Right renal cortex interstitium (tissue), 3 donors: ENCODE data around the gene UST. TPM values are rescaled to one million over a fixed set of nuclear protein-coding genes. Genes with fewer than 3 reads are reported as not detected.

Experiments
- DNase-seq, 3 donors: peaks; one replicate each; pipeline ENCODE4 v3.0.0-alpha.2; 2013; ENCODE audit warnings: low read depth in 3 of 3, low spot score in 2 of 3
- polyA plus RNA-seq, 3 donors: library from polyadenylated mRNA; unstranded; fragments of 120-200 nt; gene quantifications; one replicate each; pipeline ENCODE4 v1.2.1, GENCODE V29; 2013; ENCODE audit not compliant: insufficient read length in 3 of 3

UST gene
- polyA plus RNA-seq, 3 donors = 11.0 to 11.7 (median 11.1) TPM

DNA sequence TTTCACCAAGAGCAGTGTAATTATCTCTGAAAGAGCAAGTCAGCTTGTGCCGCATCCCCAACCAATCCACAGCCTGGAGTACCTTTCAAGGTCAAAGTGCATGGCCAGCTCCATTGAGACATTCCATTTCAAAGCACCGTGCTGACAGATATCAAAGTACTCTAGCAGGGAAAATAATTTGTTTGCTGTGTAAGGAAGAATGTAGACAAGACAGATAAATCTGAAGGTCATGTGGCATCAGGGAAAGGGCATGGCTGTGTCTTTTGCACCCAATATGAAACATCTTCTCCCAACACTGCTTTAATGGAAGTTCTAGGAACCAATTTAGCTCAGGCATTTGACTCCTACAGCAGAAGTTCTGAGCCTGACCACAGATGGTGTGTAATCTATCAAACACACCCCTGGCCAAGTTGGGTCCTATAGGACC, 328.0 kb downstream of the UST start:
- DNase-seq = no peak

DNA sequence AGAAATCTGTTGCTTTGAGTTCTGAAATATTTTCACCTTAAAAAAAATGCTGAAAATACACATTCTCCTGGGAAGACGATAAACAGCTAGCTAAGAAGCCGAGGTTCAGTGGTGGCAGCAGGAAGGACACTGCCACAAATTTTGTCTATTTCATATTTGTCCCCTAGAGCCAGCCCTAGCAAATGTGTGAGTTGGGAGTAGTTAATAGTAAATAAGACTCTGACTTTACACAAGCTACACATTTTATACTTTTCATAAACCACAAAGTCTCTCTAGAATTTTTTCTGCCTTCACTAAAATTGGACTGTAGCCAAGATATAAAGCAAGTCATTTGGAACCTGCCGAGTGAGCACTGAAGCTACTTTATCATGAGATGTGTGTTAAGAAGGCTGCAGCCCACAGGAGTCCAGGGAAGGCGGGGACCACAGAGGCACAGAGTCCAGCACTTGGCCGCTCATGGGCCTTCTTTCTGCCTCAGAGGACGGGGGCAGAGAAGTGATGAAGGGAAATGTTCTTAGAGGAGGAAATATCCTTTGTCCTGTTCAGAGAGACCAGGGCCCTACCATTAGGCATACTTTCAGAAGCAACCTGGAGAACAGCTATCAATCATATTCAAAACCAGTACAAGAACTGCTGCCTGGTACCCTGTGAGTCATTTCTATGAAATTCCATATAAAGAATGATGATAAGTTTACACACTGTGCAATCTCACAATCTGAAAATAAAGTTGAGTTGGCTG, 329.0 kb downstream of the UST start:
- no peak for DNase-seq

DNA sequence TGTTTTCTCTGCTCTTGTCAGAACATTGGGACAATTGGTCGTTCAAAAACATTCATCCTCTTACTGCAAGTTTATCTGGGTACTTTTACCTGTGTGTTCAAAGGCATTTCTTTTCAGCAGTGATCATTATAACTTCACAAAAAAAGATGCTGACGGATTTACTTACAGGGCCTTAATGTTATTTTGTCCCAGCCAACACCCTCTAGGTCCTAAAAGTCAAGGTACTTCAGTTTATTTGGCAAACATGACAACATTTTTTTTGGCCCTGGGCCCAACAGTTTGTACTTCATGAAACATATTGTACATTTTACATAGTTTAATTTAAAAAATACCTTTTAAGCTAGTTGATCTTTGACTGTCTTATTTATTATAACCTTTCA, 329.5 kb downstream of the UST start:
- no peak for DNase-seq

DNA sequence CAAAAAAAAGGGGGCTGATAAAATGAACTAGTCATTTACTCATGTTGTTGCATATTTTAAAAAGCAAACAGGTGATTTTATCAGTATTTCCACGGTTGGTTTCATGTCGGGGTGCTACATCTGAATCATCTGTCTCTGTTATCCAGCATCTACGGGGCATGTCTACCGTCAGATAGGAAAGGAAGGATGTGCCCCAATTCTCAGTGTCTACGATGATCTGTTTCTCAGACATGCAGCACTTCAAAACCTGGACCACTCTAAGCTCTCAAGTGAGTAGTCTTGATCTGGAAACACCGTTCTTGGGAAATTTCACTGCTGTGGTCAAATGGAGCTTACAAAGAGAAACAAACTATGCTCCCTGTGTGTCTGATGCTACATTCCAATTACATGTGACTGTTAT, 330.4 kb downstream of the UST start:
- no peak for DNase-seq

DNA sequence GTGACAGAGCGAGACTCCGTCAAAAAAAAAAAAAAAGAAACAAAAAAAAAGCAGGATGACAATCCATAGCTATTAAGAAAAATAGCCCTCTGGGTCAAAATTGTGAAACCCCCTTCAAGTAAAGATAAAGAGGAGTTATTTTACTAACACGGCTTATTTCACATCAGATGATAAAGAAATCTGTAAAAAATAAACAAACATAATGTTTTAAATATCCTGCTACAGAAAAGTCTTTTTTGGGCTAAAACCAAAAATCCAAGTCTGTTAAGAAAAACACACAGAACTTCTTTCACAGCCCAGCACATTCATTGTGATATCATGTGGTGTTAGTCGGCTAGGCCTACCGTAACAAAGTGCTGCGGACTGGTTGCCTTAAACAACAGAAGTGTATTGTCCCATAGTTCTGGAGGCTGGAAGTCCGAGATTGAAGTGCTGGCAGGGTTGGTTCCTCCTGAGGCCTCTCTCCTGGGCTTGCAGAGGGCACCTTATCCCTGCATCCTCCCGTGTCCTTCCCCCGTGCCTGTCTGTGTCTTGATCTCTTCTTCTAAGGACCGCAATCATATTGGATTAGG, 331.5 kb downstream of the UST start:
- DNase-seq = no peak

DNA sequence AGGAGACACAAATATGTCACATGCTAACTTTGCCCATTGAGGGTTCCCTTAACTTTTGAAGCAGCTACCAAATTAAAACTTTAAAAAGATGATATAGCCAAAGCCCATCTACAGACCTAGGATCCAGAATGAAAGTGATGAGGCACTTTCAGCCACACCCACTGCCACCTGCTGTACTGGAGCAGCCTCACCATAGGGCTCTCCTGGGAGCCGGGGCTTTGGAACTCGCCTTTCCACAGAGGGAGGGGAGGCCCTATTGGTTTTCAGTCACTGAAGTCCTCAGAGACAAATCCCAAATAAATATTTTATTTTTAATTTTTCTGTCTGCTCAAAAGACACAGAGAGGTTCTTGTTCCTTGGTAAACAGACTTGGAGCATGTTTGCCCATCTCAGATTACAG, 332.6 kb downstream of the UST start:
- DNase-seq = no peak

DNA sequence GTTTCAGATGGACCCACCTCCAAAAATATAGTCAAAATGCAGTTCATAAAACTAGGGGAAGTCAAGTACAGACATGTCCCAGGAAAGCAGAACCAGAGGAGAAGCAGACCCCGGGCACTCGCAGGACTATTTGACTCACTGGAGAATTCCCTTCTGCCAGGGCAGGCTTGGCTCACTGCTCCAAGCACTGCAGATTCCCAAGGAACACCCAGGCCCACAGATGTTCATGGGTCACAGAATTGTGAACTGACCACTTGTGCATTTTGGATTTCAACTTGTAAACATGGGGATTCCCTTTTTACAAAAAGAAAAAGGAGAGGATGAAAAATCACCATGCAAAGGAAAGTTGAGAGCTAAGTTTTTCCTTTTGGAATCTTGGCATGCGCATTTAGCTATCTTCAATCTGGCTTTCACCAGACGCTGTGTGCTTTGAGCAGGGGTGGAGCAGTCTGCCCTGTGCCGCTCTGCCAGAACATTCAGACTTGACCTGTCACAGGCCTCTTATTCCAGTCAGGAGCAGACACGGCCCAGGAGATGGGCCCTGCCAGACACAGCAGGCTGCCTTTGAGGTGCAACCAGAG, 333.2 kb downstream of the UST start:
- no peak for DNase-seq

DNA sequence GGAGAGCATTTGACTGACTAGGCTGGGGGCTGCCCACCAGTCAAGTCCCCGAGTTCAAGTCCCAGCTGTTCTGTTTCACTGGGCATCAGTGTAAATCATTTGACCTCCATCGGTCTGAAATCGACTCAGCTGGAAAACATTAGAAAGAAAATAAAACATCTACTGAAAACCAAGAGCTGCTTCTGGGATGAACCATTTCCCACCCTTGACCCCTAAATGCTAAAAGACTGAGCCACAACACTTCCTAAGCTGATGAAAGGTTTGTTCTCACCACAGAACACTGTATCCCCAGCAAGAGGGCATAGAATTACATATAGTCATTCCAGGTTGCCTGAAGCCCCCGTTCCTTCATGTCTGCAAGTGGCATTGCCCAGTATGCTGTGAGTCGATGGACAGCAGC, 333.7 kb downstream of the UST start:
- DNase-seq = no peak

DNA sequence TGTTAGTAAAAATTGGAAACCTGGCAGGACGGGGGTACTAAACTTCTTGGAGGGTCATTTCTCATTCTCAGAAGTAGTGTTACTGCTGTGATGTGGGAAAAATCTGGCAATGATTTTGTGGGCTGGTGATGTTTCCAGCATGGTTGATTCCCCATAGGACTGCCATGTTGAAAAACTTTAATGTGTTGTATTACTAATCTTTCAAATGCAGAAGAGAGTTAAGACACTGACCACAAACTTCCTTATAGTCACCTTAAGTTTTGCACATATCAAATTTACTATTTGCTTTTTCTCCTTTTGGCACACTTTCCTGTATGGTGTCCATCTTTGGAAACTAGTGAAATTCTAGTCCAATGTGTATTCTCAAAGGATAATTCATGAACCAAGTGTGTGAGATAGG, 334.5 kb downstream of the UST start:
- no peak for DNase-seq

DNA sequence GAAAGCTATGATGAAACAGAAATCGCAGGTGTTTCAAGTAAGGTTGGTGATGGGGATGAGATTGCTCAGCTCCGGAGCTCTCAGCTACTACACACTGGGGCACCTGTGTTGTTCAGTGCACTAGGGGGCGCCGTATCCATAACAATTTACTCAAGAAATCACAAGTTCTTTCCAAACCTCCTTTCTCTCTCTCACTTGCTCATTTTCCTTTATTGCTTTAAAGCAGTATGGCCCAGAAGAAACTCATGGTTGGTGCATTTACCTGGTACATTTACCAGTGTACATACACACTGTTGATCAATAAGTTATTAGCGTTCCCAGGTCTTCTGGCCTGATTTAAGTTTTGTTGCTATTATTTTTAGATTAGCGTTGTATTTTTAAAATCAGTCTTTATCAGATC, 335.5 kb downstream of the UST start:
- no peak for DNase-seq

DNA sequence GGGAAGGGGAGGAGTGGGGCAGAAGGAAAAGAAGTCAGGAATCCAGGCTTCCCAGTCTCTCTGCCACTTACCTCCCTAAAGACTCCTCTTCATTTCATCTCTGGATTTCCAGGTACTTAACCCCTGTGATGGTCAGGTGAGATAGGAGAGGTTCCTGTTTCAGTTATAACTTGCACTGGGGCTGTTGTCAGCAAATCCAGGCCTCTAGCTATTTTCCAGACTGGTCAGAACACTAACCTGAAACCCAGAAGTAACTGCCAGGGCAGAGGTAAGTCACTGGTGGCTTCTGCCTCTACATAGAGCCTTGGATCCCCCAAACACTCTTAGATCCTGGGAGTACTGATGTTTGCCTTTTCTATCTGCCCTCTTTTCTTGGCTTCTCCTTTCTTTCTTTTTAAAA, 337.2 kb downstream of the UST start:
- DNase-seq = no peak

DNA sequence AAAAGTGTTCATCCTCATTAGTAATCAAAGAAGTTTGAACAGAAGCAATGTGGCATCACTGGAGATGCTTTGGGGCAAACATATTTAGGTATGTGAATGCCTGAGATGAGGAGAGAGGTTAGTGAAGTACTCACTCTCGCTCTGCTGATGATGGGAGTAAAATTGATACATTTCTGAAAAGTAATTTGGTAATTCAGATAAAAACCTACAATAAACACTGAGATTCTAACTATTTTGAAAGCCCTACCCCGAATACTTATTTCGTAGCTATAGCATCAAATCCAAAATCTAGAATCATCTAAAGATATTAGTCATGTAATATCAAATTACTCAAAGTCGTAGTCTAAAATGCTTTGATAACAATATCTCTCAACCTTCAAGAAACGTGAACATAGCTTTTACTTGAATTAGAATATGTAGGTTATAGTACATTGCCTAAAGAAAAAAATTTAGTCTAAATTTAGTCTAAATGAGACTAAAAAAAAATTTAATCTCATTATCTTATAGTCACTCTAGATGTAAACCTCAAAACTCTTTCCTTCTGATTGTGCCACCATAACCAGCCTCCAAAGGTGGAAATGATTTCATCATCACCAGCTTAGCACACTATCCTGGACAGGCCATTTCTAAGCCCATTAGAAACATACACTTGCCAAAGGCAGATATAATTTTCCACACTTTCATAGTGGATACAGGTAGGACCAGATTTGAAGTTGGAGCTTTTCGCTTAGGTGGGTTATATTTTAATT, 338.2 kb downstream of the UST start:
- no peak for DNase-seq

DNA sequence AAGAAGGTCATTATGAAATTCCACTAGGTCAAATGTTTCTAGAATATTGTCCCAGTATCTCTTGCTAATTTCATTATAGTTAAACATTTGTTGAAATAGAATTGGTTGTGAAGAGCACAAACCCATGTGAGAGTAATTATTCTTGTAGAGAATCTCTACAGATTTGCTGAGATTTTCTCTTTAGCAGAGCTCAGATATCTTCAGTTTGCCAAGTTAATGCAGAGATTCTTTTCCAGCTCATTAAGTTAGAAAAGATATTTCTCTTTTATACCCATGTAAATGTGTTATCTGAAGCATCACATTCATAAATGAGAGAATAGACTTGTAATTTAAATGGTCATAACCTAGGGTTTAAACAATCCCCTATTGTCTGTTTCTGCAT, 338.7 kb downstream of the UST start:
- no peak for DNase-seq

DNA sequence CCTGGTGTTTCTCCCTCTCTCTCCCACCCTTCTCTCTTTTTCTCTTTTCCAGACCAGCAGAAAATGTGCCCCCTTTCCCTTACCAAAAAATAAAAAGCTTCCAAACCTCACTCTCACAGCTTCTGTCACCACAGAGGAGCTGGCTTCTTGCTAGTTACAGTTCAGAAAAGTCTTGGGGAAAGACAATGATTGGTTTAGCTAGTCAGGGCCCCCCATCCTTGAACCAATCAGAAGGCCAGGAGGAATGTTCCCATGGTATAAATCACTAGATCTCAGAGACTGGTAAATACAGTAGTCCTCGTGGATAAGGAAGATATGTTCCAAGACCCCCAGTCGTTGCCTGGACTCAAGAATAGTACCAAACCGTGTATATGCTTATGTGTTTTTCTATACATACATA, 339.5 kb downstream of the UST start:
- DNase-seq = no peak

DNA sequence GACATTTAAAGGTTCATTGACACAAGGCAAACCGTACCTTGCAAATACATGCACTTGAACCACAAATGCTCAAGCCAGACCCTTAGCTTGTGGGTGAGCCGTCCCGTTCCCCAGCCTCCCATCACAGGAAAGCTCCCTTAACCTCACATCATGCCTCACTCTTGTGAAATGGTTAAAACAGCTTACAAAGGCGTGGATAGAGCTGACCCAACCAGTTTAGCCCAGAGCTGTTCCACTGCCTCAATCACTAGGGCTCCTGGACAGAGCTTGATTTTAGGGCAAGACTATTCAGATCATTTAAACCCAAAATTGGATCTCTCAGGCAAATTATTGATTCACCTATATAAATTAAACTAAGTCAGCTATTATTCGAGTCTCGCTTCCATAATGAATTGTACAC, 341.1 kb downstream of the UST start:
- DNase-seq = no peak

DNA sequence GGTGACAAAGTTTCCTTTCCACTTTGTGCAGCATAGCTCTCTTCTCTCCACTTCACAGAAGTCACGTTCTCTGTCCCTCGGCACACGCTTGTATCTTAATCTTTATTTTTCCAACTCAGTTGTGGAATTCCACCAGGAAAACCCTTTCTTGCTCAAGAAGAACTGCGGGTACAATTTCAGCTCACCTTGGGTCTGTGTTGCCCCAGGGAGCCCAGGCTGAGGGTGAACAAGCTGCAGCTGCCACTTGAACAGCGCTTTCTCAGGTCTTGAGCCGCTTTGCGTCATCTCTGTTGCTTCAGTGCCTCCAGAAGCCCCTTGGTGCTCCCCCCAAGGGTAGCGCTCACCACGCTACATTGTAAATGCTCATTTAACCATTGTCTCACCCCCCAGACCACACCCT, 341.5 kb downstream of the UST start:
- no peak for DNase-seq

DNA sequence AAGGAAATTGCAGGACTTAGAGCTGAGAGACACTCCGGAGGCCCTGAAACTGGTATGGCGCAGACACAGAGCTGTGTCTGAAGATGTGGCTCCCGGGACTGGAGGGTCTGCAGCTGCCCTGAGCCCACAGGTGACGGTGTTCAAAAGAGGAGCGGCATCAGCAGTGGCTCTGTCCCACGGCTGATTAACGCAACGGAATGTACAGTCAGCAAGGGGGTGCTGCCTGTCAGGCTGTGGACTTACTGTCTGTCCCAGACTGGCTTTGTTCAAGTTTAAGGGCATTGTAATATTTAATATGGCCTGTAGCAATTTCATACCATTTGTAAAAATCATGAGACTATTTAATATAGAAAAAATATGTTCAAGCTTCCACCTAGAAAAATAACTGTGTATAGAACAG, 342.7 kb downstream of the UST start:
- no peak for DNase-seq

DNA sequence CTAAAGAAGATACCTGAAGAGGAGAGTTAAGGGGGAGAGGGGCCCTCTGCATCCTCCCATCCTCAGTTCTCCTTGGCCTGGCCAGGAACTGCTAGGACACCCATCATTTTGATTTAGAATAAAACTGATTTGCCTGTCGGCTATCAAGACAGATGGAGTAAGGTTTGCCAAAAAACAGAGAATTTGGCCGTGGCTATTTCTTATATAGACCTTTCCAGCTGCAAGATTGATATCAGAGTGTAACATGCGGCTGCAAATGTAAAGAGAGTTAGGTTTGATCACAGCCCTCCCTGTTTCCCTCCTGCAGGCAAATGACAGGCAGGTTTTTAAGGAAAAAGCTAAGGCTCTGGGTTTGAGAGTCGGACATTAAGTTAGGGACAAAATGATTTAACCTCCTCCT, 344.1 kb downstream of the UST start:
- no peak for DNase-seq

DNA sequence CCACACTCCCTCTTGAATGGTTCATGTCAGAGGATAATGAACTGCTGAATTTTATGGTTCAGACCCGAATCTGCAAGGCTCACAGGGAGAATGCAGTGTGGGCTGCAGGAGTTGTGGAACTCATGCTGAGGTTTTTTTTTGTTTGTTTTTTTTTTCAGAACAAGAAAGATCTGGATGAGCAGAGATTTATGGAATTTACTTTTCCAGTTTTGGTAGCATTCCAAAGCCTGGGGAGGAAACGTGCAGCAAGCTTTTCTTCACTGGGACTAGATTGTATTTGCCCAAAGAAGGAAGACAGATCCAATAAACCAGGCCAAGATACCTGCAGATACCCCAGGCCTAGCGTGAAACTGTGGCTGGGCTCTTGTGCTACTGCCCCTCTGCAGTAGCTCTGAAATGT, 346.8 kb downstream of the UST start:
- DNase-seq = no peak

DNA sequence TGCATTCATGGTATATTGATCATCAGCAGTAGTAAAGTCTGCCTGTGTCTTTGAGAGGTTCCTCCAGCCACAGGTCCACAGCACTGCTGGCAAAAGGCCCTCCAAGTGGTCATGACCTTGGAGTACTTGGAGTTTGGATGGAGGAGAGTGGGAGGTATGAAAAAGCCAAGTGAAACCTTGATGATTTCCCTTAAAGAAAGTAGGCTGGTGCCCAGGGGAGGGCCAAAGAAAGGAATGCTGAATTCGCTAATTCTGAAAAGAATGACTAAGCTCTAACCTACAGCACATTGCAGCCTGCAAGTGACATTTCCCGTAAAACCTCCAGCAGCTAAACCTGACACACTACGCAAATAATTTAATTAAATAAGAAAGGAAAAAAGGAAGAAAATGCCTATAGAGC, 347.3 kb downstream of the UST start:
- DNase-seq = no peak

DNA sequence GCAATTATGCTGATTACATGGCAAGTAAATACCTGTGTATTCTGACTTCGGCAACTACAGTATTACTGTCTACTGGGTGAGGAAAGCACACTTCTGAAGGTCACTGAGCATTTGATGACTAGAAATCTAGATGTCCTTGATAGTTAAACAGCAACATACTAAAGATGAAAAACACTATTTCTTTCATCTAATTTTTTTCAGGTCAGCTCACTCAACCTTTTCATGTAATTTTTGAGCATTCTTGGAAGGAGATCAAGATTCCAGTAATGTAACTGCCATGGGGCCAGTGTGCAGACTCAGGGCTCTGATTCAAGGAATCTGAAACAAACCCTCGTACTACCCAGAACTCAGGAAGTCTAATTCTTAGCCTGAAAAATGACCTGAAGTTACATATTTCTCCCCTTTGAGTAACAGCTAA, 348.1 kb downstream of the UST start:
- no peak for DNase-seq

DNA sequence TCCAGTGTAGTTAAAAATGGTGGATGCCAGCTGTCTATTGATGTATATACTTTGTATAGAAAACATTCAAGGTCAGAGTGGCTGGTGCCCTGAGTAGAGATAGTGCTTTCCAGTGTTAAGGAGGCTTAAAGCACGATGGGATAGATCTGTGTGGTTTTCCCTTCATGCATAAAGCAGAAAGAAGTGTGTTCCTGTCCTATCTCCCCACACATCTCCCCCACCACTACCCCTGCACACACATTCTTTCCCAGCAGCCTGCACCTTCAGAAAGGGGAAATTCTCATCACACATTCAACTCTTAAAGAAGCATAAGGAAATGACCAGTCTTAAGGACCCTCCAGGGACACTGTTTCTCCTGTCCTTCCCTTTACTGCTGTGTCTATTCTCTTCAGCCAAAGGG, 349.0 kb downstream of the UST start:
- DNase-seq = no peak
